ENCODE measurements around the gene RAB11FIP4.

The RAB11FIP4 gene

DNA sequence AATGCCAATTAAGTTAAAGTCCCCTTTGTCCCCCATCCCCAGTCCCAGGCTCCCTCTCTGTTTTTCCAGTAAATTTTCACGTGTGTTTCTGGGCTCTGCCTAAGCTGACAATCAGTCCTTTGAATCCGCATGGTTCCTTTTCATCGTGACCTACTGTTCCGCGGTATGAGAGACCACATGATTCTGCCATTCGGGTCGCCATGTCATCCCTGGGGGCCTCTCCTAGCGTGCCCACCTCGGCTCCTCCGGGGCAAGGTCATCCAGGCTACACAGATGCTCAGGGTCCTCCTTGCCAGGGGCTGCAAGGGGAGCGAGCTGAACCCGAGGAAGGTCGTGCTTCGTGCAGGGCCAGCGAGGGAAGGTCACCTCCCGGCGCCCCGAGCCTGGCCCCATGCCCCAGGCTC lies 157.6 kb downstream of the RAB11FIP4 start:
- peak; percentile 48 for DNase-seq (ENCODE audit: low spot score)

- peak; percentile 91 for DNase-seq (ENCODE audit: low spot score)
Measured at GRCh38 chr17:31549525-31550388, 158.3 kb downstream of the RAB11FIP4 start.

DNA sequence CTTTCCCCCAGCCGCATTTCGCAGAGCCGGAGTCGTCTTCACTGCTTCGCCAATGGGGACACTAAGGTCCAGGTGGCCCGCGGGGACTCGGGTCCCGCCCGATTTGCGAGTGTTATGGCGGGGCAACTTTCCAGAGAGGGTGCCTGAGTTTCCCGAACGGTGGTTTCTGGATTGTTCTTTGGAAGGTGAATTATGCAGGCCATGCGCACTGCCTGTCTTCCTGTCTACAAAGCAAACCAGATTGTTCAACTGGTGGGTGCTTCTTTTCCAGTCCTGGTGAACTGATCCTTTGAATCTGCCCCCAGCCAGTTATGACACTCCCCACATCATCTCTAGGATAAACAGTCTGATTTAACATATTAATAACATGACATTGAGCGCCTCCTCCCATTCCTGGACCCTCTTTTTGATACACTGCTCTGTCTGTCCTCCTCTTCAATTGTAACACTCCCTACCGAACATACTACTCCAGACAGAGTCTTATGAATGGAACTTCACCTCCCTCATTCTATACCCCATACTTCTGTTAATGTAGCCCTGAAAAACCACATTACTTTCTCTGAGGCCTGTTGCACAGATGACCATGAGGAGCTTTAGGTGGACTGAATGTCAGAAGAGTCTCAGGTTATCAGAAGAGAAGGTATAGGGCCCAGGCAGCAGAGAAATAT lies 159.0 kb downstream of the RAB11FIP4 start:
- peak; percentile 22 for DNase-seq (ENCODE audit: low spot score)

DNA sequence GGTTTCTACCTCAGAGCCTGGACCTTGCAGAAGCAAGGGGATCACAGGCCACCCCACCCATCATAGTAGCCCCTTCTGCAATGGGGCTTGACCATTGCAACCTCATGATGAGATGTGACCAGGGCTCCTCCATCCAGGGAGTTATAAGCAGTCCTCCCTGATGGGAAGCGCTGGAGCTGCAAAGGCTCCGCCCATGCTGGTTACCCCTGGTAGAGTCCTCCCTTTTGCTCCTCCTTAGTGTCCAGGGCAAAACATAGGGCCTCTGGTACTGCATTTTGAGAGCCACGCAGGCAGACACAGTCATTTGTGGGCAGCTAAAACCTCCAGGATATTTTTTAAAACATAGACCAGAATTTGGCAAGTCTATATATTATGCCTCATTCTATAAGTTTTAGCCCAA lies 161.1 kb downstream of the RAB11FIP4 start:
- no peak for DNase-seq (ENCODE audit: low spot score)

DNA sequence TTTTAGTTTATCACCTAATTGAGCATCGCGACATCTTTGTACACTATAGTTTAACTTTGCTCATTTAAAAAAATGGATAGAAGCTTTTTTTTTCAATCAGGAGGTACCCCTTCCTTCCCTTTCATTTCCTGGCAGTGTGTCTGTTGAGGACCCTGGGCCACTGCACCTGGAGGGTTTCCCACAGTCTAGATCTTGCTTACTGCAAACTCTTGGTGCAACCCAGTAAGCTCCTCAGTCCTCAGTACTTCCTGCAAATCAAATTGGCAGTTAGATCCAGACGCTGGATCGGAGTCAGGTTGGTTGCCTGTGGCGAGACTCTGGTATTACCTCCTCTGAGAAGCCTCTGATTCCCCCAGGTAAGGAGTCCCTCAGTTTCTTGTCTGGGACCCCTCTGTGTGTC lies 162.0 kb downstream of the RAB11FIP4 start:
- no peak for DNase-seq (ENCODE audit: low spot score)

DNA sequence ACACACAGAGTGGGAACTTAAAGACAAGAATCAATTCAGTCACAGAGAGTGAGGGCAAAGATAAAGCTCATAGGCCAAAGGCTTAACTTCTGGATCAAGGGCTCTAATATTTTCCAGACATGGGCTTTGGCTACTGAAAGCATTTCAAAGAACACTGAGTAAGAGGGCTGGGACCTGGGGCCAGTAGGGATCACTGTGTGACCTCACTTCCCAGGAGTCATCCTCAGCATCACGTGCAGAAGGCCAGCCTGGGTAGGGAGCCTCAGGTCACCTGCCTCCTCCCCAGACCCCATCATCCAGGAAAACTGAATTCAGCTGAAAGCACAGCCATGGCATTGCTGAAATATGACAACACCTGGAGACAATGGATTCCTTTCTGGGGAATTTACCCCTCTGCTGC lies 163.5 kb downstream of the RAB11FIP4 start:
- DNase-seq (ENCODE audit: low spot score): no peak

DNA sequence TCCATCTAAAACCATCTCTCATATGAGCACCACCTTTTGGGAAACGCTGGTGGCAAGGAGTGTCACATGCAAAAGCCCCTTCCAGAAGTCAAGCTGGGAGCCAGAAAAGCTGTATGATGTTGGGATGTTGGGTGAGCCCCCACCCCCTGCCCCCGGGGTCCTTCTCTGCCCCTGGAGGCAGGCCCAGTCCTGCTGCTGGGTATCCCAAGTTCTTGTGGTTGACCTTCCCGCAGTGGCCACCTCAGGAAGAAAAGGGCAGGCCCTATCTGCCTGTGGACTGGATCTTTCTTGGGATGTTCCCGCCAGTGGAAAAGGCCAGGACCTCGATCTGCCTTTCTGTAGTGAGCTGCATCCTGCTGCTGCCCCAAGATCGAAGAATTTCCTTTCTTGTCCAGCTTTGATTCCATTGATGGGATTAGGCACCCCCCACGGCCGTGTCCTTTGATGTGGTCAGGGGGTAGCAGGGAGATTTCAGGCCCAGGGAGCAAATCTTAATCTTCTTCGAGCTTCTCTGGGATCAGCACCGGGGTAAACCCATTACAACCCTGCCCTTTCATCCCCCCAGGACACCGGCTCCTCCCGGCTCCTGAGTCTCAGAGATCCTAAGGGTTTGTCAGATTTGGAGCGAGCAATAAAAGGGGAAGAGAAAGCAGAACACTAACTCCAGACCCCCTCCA lies 165.6 kb downstream of the RAB11FIP4 start:
- no peak for DNase-seq (ENCODE audit: low spot score)

- peak; percentile 78 for DNase-seq (ENCODE audit: low spot score)
Measured at GRCh38 chr17:31558748-31559583, 167.5 kb downstream of the RAB11FIP4 start.

GRCh38 chr17:31559584-31560501 lies 168.4 kb downstream of the RAB11FIP4 start:
- DNase-seq (ENCODE audit: low spot score): no peak

DNA sequence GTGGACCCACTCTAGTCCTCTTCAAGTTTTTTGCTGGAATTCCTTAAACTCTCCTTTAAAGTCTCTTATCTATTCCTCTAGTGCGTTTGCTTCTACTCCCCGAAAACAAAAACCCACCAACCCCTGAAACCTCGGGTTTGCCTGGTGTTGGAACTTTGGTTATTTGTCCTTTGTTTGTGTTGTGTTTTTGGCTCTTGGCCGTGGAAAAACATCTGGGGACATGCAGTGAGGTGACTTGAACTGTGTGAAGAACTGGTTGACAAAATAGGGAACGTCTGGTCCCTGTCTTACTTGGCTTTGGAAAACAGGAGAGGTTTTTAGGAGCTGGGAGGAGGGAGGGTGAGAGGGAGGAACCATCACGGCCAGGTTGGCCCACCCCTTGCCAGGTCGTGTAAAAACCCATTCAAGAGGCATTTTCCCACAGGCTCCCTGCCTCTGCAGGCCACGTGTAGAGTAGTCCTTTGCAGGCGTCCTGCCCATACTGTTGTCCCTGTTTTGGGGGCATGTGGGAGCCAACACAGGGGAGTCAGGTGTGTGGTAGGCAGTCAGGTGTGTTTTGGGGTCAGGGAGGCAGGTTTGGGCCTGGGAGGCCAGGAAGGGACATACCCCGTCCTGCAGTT lies 169.3 kb downstream of the RAB11FIP4 start:
- no peak for DNase-seq (ENCODE audit: low spot score)

DNA sequence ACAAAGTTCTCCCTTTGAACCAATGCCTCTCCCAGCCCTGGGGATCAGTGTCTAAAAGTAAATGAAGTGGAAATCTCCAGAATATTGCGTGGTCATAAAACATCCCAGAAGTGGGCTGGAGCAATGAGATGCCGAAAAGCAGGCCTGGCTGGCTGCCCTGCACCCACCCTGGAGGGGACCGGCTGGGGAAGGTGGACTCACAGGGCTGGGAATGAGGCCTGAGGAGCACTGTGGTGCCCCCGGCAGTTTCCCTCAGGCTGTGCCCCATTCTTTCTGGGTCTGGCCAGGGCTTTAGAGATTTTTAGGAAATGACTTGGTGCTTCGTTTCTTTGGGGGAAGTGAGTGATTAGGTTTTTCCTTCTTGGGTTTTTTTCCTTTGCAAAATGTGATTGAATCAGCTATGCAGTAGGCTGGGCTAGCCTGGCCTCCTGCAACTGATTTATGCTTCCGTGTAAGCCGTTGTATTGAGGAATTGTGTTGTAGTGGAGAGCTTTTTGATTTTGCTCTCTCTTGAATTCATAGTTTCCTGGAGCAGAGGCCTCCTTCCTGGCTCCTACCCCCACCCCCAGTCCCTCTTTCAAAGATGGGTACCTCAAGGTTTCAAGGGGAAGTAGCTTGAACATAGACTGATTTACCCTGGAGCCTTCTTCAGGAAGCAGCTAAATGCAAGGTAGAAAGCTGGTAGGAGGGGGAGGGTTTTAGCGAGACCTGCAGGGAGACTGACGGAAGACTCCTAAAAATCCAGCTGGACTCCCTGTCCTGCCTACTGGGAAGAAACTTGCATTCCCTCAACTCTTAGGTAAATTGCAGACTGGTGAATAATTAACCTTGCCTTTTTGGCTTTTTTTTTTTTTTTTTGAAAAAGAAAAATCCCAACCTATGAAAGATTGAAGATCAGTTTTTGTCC lies 170.2 kb downstream of the RAB11FIP4 start:
- DNase-seq (ENCODE audit: low spot score): no peak

GRCh38 chr17:31562376-31562840 lies 170.9 kb downstream of the RAB11FIP4 start:
- DNase-seq (ENCODE audit: low spot score): no peak

DNA sequence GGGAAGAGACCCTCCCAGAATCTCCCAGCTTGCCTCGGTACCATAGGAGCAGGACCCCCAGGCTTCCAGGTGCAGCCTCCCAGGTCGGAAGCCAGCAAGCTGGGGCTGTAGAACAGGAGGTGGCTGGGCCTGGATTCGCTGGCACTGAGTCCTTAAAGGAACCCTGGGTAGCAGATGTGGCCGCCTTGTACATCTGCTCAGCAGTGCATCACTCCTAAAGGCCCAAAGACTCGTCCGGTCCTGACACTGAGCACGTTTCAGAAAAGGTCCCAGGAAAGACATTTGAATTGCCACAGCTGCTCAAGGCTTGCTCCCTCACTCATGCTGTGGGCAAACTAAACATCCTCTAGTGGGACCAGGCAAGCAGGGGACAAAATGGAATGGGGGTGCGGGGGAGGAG lies 172.8 kb downstream of the RAB11FIP4 start:
- DNase-seq (ENCODE audit: low spot score): no peak

DNA sequence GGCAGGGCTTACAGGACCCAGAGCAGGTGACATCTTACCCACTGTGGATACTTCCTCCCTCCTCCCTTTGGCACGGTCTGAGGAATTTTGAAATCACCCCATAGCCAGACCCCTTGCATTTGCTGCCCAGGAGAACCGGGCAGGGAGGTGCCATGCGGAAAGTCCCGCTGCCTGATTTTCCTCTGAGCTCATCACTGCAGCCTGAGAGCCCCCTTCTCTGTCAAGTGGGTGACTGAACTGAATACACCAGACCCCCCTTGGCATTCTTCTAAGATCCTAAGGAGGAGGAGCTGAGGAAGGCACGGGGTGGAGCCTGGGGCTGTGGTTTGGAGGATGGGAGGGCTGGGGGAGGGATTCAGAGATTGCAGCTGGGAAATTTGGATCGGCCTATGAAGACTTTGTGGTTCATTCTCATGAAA lies 173.4 kb downstream of the RAB11FIP4 start:
- no peak for DNase-seq (ENCODE audit: low spot score)

DNA sequence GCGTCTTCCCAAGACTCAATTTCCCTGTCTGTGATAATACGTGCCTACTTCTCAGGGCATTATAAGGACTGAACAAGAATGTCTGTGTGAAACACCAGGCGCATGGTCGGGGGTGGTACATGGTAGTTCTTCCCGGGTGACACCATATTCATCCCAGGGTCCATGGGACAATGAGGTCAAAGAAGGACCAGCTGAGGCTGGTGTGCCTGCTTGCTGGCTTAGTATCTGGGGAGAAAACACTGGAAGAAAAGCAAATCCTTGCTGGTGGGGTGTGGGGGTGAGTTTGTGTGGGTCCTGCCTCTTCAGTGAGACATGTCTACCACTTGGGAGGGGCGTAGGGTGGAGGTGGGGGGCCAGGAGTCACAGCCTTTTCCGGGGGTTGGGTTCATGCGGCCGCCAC lies 174.2 kb downstream of the RAB11FIP4 start:
- no peak for DNase-seq (ENCODE audit: low spot score)

- no peak for DNase-seq (ENCODE audit: low spot score)
Measured at GRCh38 chr17:31566247-31566991, 174.9 kb downstream of the RAB11FIP4 start.

DNA sequence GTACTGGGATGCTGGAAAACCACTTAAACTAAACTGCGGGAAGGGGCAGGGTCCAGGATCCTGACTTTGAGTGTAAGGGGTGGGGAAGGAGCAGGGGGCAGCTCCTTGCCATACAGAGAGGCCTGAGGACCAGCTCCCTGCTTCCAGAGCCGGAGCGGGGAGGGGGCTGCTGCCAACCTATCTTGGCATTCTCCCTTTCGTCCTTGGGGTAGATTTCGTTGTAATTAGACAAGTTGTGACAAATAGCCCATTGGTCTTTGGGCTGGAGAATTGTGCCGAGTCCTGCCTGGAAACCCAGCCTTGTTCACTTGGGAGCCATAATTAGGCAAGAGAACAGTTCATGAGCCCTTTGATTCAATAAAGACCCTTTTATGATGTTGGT lies 175.5 kb downstream of the RAB11FIP4 start:
- no peak for DNase-seq (ENCODE audit: low spot score)

DNA sequence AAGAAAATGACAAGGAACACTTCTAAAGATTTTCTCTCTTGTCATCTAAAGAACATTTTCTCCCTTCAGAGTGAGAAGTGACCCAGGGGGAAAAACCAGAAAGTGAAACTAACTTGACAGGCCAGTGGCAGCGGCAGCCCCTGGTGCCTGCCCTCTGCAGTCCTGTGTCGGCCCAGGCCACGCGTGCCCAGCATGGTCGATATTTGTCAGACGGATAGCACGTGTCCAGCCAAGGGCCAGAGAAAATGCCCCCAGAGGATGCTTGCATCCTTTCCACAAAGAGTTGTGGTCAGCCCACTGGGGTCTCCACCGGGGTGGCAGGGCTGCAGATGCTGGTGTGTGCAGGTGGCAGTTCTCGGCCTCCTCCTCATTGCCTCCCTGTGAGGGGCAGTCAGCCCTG lies 176.6 kb downstream of the RAB11FIP4 start:
- DNase-seq (ENCODE audit: low spot score): no peak

- no peak for DNase-seq (ENCODE audit: low spot score)
Measured at GRCh38 chr17:31568539-31568938, 177.1 kb downstream of the RAB11FIP4 start.

Measured in globus pallidus (tissue), 1 donor.